IMR-90 (cell line): Measurements from ENCODE around the gene MARCHF3. TPM values are rescaled to one million over a fixed set of nuclear protein-coding genes. Genes with fewer than 3 reads are reported as not detected.

Experiments
- ATAC-seq: fragments of 200-7000 bp; cut with Tn5 transposase; 2 replicates; pipeline ENCODE4 v1.9.1; 2020; ENCODE audit warnings: low read depth, mild to moderate bottlenecking, moderate library complexity
- BruUV-seq: library from RNA; stranded (reverse); fragments of 400-500 nt; replicated peaks from 2 replicates; lab custom pipeline; 2021; lab: Mats Ljungman, UMichigan
- CTCF ChIA-PET: fragments of 300-600 bp; formaldehyde crosslinking; extraction: SDS; loops from one replicate; lab custom pipeline; 2021; ENCODE audit warnings: antibody characterized with exemption; lab: Yijun Ruan, JAX
- POLR2A ChIA-PET: fragments of 300-600 bp; sonication (Branson Sonifier 250); formaldehyde crosslinking; loops from one replicate; lab custom pipeline; 2022; ENCODE audit warnings: antibody characterized with exemption; ENCODE audit not compliant: unreplicated experiment; lab: Charles Lee
- DNase-seq: peaks from one replicate; pipeline ENCODE4 v3.0.0; 2013
- H2AFZ ChIP-seq: replicated peaks from 2 replicates; pipeline ENCODE3; 2013; ENCODE audit warnings: low read length, mild to moderate bottlenecking; ENCODE audit not compliant: poor library complexity
- H2AK5ac ChIP-seq: 2 replicates; pipeline ENCODE4 v1.6.1; 2013; ENCODE audit warnings: low read depth, low read length, inconsistent platforms
- H2AK9ac ChIP-seq: replicated peaks from 2 replicates; pipeline ENCODE3; 2013; ENCODE audit warnings: mild to moderate bottlenecking, low read depth, low read length, moderate library complexity; ENCODE audit not compliant: poor library complexity
- H2BK120ac ChIP-seq: 2 replicates; pipeline ENCODE4 v1.6.1; 2013; ENCODE audit warnings: low read depth, low read length, inconsistent platforms
- H2BK15ac ChIP-seq: 3 replicates; pipeline ENCODE4 v1.6.1; 2013; ENCODE audit warnings: low read depth, low read length, inconsistent platforms
- H2BK20ac ChIP-seq: 2 replicates; pipeline ENCODE4 v1.6.1; 2013; ENCODE audit warnings: low read depth, mild to moderate bottlenecking, inconsistent platforms, low read length, moderate library complexity
- H2BK5ac ChIP-seq: 2 replicates; pipeline ENCODE4 v1.6.1; 2013; ENCODE audit warnings: mild to moderate bottlenecking, low read depth, low read length, inconsistent platforms; ENCODE audit not compliant: poor library complexity, severe bottlenecking
- H3K14ac ChIP-seq: replicated peaks from 2 replicates; pipeline ENCODE4 v1.6.1; 2013; ENCODE audit warnings: low read depth, low read length, inconsistent platforms
- H3K18ac ChIP-seq: 2 replicates; pipeline ENCODE4 v1.6.1; 2013; ENCODE audit warnings: low read depth, low read length, control low read depth
- H3K23ac ChIP-seq: 2 replicates; pipeline ENCODE4 v1.6.1; 2013; ENCODE audit warnings: low read depth, low read length, inconsistent platforms
- H3K27ac ChIP-seq: 2 replicates; pipeline ENCODE4 v1.5.1; 2013; ENCODE audit warnings: mild to moderate bottlenecking, control low read depth, low read length; ENCODE audit not compliant: insufficient read depth
- H3K27me3 ChIP-seq: 2 replicates; pipeline ENCODE4 v1.6.1; 2013; ENCODE audit warnings: low read length; ENCODE audit not compliant: control insufficient read depth, insufficient read depth
- H3K36me3 ChIP-seq: 2 replicates; pipeline ENCODE4 v1.6.1; 2013; ENCODE audit warnings: low read length, mixed read lengths; ENCODE audit not compliant: control insufficient read depth, insufficient read depth
- H3K4ac ChIP-seq: 2 replicates; pipeline ENCODE4 v1.6.1; 2013; ENCODE audit warnings: low read depth, low read length, inconsistent platforms
- H3K4me1 ChIP-seq: 2 replicates; pipeline ENCODE4 v1.6.1; 2013; ENCODE audit warnings: low read length, mixed read lengths; ENCODE audit not compliant: control insufficient read depth, insufficient read depth
- H3K4me2 ChIP-seq: 2 replicates; pipeline ENCODE4 v1.6.1; 2013; ENCODE audit warnings: low read depth, mild to moderate bottlenecking, control low read depth, low read length, moderate library complexity
- H3K4me3 ChIP-seq: 2 replicates; pipeline ENCODE4 v1.5.1; 2013; ENCODE audit warnings: low read depth, mild to moderate bottlenecking, control low read depth, low read length, moderate library complexity; ENCODE audit not compliant: insufficient read depth
- H3K56ac ChIP-seq: 2 replicates; pipeline ENCODE4 v1.6.1; 2013; ENCODE audit warnings: low read length, inconsistent platforms; ENCODE audit not compliant: insufficient read depth; ENCODE audit errors: extremely low read depth
- H3K79me1 ChIP-seq, 2 experiments: 2 replicates each; pipeline ENCODE4 v1.6.1; 2013; ENCODE audit warnings: low read length in 2 of 2, inconsistent platforms in 1 of 2, low read depth in 1 of 2
- H3K9ac ChIP-seq: 2 replicates; pipeline ENCODE4 v1.6.1; 2013; ENCODE audit warnings: low read depth, low read length, control low read depth
- H3K9me1 ChIP-seq: 2 replicates; pipeline ENCODE4 v1.6.1; 2013; ENCODE audit warnings: low read length, inconsistent platforms; ENCODE audit not compliant: insufficient read depth
- H3K9me3 ChIP-seq: 2 replicates; pipeline ENCODE4 v1.6.1; 2013; ENCODE audit warnings: low read length; ENCODE audit not compliant: control insufficient read depth, insufficient read depth
- H4K20me1 ChIP-seq: 2 replicates; pipeline ENCODE4 v1.6.1; 2013; ENCODE audit warnings: low read length, inconsistent platforms; ENCODE audit not compliant: insufficient read depth
- H4K5ac ChIP-seq: 2 replicates; pipeline ENCODE4 v1.6.1; 2013; ENCODE audit warnings: mild to moderate bottlenecking, low read depth, low read length, control low read depth
- H4K8ac ChIP-seq, 2 experiments: 2 replicates each; pipeline ENCODE4 v1.6.1; 2013; ENCODE audit warnings: low read depth in 2 of 2, low read length in 2 of 2, control low read depth in 1 of 2, inconsistent platforms in 1 of 2
- H4K91ac ChIP-seq: 2 replicates; pipeline ENCODE4 v1.6.1; 2013; ENCODE audit warnings: low read depth, low read length, inconsistent platforms; ENCODE audit not compliant: insufficient read depth
- BHLHE40 ChIP-seq: fragments of 150-350 bp; IDR thresholded peaks from 2 replicates; pipeline ENCODE4 v1.6.1; 2016; ENCODE audit warnings: mild to moderate bottlenecking, low read depth, low read length
- CEBPB ChIP-seq: IDR thresholded peaks from 2 replicates; pipeline ENCODE4 v1.6.1; 2012; ENCODE audit warnings: low read depth, low read length, improper control_type of control experiment
- POLR2A ChIP-seq: IDR thresholded peaks from 2 replicates; pipeline ENCODE4 v1.6.1; 2012; ENCODE audit warnings: mild to moderate bottlenecking, low read depth, low read length
- SMC3 ChIP-seq: fragments of 150-350 bp; IDR thresholded peaks from 2 replicates; pipeline ENCODE4 v1.6.1; 2016; ENCODE audit warnings: low read depth, mild to moderate bottlenecking, antibody characterized with exemption, low read length, moderate library complexity
- WGBS, 2 experiments: methylation state at CpG; one replicate each; pipeline versions ENCODE4 v1.1.5 to v1.1.7; 2013; ENCODE audit warnings: missing lambda C conversion rate in 2 of 2; ENCODE audit not compliant: insufficient read length in 1 of 2; ENCODE audit errors: extremely low coverage in 2 of 2; 5-methylcytosine and 5-hydroxymethylcytosine counted together
- dilution Hi-C: fragments of 300-500 bp; cut with HindIII; formaldehyde crosslinking; loops from one replicate; pipeline ENCODE4 v1.14.3; 2018; ENCODE audit warnings: low sequenced_read_pairs; ENCODE audit not compliant: unreplicated experiment
- in situ Hi-C: fragments of 300-500 bp; cut with MboI; formaldehyde crosslinking; loops from 3 replicates; pipeline ENCODE4 v1.14.3; 2019; ENCODE audit warnings: low sequenced_read_pairs, inconsistent platforms, mixed read lengths
- intact Hi-C: fragments of 100-400 bp; cut with micrococcal nuclease; formaldehyde crosslinking; loops from 2 replicates; pipeline ENCODE4 v1.10.0; 2022
- polyA plus RNA-seq, 3 experiments: library from polyadenylated mRNA; depleted of rRNA; stranded (reverse); fragments of >200 nt; gene quantifications; 2 replicates each; pipeline ENCODE4 v1.2.3, GENCODE V29; 2012; ENCODE audit warnings: low replicate concordance in 1 of 3
- total RNA-seq: library from RNA; depleted of rRNA; stranded (reverse); fragments of >200 nt; gene quantifications from 2 replicates; pipeline ENCODE4 v1.2.3, GENCODE V29; 2012

The MARCHF3 gene
- total and polyA plus RNA-seq, 2 of the 4 experiments (the other 2 are of a cell fraction) = 11.2 to 18.8 TPM

DNA sequence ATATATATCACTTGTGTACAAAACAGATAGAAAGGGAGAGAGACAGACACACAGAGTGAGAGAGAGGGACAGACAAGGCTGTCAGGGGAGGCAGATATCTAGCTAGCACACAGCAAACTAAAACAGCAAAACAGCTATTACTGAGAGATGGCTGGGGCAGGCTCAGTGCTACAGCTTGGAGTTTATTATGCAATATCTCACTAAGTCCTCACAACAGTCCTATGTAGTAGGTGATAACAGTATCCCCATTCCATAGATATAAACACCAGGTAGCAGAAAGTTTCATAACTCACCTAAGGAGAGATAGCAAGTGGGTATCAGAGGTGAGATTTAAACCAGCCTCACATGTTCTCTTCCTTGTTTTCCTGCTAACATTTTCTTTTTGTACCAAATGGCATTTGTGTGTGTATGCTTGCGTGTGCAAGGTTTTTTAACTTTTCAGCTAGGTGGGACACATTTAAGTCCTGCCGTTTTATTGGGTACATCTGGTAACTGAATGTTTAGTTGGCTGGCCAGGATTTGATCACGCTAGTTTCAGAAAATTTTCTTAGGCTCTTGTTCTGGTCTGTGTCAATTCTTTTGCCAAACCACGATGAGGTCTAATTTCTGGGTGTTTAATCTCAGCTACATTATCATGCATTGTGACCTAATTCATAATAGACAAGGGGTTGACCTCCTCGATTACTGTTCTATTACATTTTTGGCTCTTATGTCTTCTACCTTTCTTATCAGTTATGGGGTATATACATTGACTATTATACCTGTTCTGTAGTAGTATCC, 148.3 kb downstream of the MARCHF3 start (continued):
- no peak for TF ChIP-seq SMC3
- TF ChIP-seq POLR2A = no peak

DNA sequence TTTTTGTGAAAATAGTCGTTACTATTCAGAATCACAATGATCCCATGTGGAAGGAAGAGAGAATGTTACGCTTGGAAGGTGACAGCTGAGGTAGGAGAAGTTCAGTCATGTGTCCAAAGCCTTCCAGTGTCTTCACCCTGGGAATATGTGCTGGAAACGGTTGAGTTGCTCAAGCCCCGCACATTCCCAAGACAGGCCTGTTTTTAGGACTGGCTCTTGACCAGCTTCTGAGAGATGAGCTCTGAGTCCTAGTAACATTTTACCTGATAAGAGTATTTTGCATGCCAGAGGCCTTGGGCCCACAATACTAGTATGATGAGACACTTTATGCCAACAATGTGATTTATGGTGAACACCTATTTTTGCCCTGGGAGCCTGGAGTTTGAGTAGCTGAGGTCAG, 151.7 kb downstream of the MARCHF3 start:
- no peak for ATAC-seq
- WGBS, 2 experiments = 93% methylated on average over 2 of the region's 4 CpGs; no CpG with 5 or more reads in 1 of the 2 experiments

More for the DNA sequence above, 151.7 kb downstream of the MARCHF3 start:
- H3K4me3 ChIP-seq = no peak overlapping the region
- H3K56ac ChIP-seq = no peak overlapping the region
- H3K9me1 ChIP-seq = peaks cover 4% of the 10 kb centered on the region; the same call in 1 of the 2 replicates
- intact Hi-C loops = no loop called here
- H2BK5ac ChIP-seq = no peak overlapping the region
- no peak overlapping the region for H2AFZ ChIP-seq
- H2AK5ac ChIP-seq = no peak overlapping the region
- no peak overlapping the region for H3K18ac ChIP-seq
- POLR2A ChIA-PET = no interaction called here
- no TSS peak for BruUV-seq
- H2BK120ac ChIP-seq = no peak overlapping the region
- TF ChIP-seq BHLHE40 (no peak), CEBPB (no peak)
- no peak overlapping the region for H3K23ac ChIP-seq
- H4K91ac ChIP-seq = no peak overlapping the region
- H3K4ac ChIP-seq = no peak overlapping the region
- H3K9ac ChIP-seq = no peak overlapping the region
- H2BK15ac ChIP-seq = no peak overlapping the region
- H2BK20ac ChIP-seq = no peak overlapping the region
- no peaks in the 10 kb centered on the region for H3K36me3 ChIP-seq
- H3K27ac ChIP-seq = no peak overlapping the region
- H4K20me1 ChIP-seq = no peaks in the 10 kb centered on the region
- DNase-seq = no peak
- no peak overlapping the region for H4K8ac ChIP-seq
- CTCF ChIA-PET = no interaction called here
- no peak overlapping the region for H3K14ac ChIP-seq
- H2AK9ac ChIP-seq = no peak overlapping the region
- H3K27me3 ChIP-seq = no peaks in the 10 kb centered on the region
- H3K4me2 ChIP-seq = no peak overlapping the region
- no peak overlapping the region for H4K5ac ChIP-seq
- H3K79me1 ChIP-seq = no peaks in the 10 kb centered on the region; a peak in 1 of 4 replicates
- dilution Hi-C loops = no loop called here
- H3K9me3 ChIP-seq = no peaks in the 10 kb centered on the region
- in situ Hi-C loops = no loop called here
- H3K4me1 ChIP-seq = no peaks in the 10 kb centered on the region; the same call in 1 of the 2 replicates
